KMS-11 (cell line): ENCODE measurements around the gene WIZ.

Experiments used
- H2AFZ ChIP-seq: fragments of 200-600 bp; sonication (generic); 2 replicates; pipeline ENCODE4 v1.6.1; 2016; ENCODE audit warnings: antibody characterized with exemption, mixed run types, low read depth
- H3K27ac ChIP-seq: fragments of 200-600 bp; sonication (generic); 2 replicates; pipeline ENCODE4 v1.6.1; 2016; ENCODE audit warnings: mild to moderate bottlenecking, mixed run types
- H3K27me3 ChIP-seq: fragments of 200-600 bp; sonication (generic); 2 replicates; pipeline ENCODE4 v1.6.1; 2017; ENCODE audit warnings: mild to moderate bottlenecking, low read depth, mixed run types, moderate library complexity; ENCODE audit not compliant: insufficient read depth
- H3K36me3 ChIP-seq: fragments of 200-600 bp; sonication (generic); 2 replicates; pipeline ENCODE4 v1.6.1; 2017; ENCODE audit warnings: mild to moderate bottlenecking, mixed run types; ENCODE audit not compliant: insufficient read depth
- H3K4me1 ChIP-seq: fragments of 200-600 bp; sonication (generic); 2 replicates; pipeline ENCODE4 v1.6.1; 2016; ENCODE audit warnings: mild to moderate bottlenecking, low read depth, mixed run types; ENCODE audit not compliant: poor library complexity, severe bottlenecking
- H3K4me2 ChIP-seq: fragments of 200-600 bp; sonication (generic); 2 replicates; pipeline ENCODE4 v1.7.0; 2016; ENCODE audit warnings: mild to moderate bottlenecking, mixed run types
- H3K4me3 ChIP-seq: fragments of 200-600 bp; sonication (generic); IDR thresholded peaks from 2 replicates; pipeline ENCODE4 v1.6.1; 2017; ENCODE audit warnings: low read depth, low read length, mixed read lengths; ENCODE audit not compliant: insufficient read depth
- H3K79me2 ChIP-seq: fragments of 200-600 bp; sonication (generic); 2 replicates; pipeline ENCODE4 v1.6.1; 2016; ENCODE audit warnings: low read depth, mixed run types; ENCODE audit not compliant: insufficient read depth
- H3K9ac ChIP-seq: fragments of 200-600 bp; sonication (generic); 2 replicates; pipeline ENCODE4 v1.6.1; 2016; ENCODE audit warnings: mild to moderate bottlenecking, mixed run types
- H4K20me1 ChIP-seq: fragments of 200-600 bp; sonication (generic); 2 replicates; pipeline ENCODE4 v1.6.1; 2016; ENCODE audit warnings: mild to moderate bottlenecking, mixed run types; ENCODE audit not compliant: insufficient read depth
- TF ChIP-seq, protein P1 (sequence below): fragments of 200-600 bp; sonication (generic); conservative IDR thresholded peaks from 2 replicates; pipeline ENCODE4 v1.6.1; 2017; ENCODE audit warnings: low read depth, mild to moderate bottlenecking, antibody characterized with exemption, low read length, moderate library complexity, mixed read lengths

Gene WIZ

DNA sequence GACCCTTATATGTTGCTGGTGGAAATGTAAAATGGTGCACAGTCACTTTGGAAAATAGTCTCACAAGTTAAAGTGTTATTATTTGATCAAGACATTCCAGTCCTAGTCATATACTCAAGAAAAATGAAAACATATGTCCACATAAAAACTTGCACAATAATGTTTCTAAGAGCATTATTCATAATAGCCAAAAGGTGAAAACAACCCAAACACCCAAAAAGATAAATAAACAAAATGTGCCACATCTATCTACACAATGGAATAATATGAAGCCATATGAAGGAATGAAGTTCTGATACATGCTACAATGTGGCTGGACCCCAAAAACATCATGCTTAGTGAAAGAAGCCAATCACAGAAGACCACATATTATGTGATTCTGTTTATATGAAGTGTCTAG is 55.8 kb downstream of the WIZ start:
- Histone ChIP-seq H2AFZ (no peak overlapping the region), H4K20me1 (no peaks in the 10 kb centered on the region), H3K4me1 (no peaks in the 10 kb centered on the region), H3K4me2 (no peak overlapping the region), H3K27ac (no peak overlapping the region), H3K36me3 (no peaks in the 10 kb centered on the region; the same call in 1 of the 2 replicates), H3K79me2 (no peaks in the 10 kb centered on the region; the same call in 1 of the 2 replicates), H3K4me3 (no peak overlapping the region), H3K9ac (no peak overlapping the region), H3K27me3 (no peaks in the 10 kb centered on the region)
- TF ChIP-seq, protein P1, sequence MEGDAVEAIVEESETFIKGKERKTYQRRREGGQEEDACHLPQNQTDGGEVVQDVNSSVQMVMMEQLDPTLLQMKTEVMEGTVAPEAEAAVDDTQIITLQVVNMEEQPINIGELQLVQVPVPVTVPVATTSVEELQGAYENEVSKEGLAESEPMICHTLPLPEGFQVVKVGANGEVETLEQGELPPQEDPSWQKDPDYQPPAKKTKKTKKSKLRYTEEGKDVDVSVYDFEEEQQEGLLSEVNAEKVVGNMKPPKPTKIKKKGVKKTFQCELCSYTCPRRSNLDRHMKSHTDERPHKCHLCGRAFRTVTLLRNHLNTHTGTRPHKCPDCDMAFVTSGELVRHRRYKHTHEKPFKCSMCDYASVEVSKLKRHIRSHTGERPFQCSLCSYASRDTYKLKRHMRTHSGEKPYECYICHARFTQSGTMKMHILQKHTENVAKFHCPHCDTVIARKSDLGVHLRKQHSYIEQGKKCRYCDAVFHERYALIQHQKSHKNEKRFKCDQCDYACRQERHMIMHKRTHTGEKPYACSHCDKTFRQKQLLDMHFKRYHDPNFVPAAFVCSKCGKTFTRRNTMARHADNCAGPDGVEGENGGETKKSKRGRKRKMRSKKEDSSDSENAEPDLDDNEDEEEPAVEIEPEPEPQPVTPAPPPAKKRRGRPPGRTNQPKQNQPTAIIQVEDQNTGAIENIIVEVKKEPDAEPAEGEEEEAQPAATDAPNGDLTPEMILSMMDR, result no peak

DNA sequence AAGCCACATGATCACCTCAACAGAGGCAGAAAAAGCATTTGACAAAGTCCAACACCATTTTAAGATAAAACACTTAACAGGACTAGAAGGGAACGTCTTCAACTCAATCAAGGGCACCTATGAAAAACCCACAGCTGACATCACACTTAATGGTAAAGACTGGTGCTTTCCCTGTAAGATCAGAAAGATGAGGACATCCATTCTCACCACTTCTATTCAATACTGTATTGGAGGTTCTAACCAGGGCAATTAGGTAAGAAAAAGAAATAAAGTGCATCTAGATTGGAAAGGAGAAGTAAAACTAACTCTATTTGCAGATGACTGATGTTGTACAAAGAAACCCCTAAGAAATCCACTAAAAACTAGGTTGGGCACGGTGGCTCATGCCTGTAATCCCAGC is 58.9 kb downstream of the WIZ start:
- H3K4me2 ChIP-seq, result no peak overlapping the region
- H3K9ac ChIP-seq, result no peak overlapping the region
- no peak overlapping the region for H3K4me3 ChIP-seq
- no peaks in the 10 kb centered on the region for H3K27me3 ChIP-seq
- no peaks in the 10 kb centered on the region for H3K36me3 ChIP-seq
- H3K4me1 ChIP-seq, result no peaks in the 10 kb centered on the region
- H3K79me2 ChIP-seq, result peaks cover 9% of the 10 kb centered on the region; the same call in 1 of the 2 replicates
- no peak overlapping the region for H3K27ac ChIP-seq
- TF ChIP-seq, protein P1, result no peak
- H4K20me1 ChIP-seq, result no peaks in the 10 kb centered on the region
- no peak overlapping the region for H2AFZ ChIP-seq

DNA sequence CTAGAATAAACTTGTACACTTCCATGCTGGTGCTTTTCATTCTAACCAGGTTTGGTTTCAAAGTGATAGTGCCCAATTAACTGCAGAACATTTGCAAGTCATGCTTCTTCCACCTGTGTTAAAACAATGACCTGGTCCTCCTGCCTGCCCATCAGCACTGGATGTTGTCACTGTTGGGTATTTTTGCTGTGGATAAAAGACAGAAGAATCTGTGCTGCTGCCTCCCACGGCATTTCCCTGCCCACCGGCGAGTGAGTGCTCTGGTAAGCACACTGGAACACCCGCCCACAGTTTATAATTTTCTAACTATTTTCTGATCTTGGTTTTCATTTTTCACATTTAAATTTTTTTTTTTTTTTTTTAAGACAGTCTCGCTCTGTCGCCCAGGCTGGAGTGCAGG is 67.9 kb downstream of the WIZ start:
- Histone ChIP-seq H3K79me2 (peaks cover 28% of the 10 kb centered on the region), H3K36me3 (no peaks in the 10 kb centered on the region), H3K9ac (no peak overlapping the region), H2AFZ (no peak overlapping the region), H3K4me1 (peaks cover 28% of the 10 kb centered on the region), H3K27ac (no peak overlapping the region; the same call in 1 of the 2 replicates), H3K4me3 (no peak overlapping the region), H4K20me1 (no peaks in the 10 kb centered on the region), H3K27me3 (no peaks in the 10 kb centered on the region), H3K4me2 (no peak overlapping the region)
- TF ChIP-seq, protein P1, result no peak

DNA sequence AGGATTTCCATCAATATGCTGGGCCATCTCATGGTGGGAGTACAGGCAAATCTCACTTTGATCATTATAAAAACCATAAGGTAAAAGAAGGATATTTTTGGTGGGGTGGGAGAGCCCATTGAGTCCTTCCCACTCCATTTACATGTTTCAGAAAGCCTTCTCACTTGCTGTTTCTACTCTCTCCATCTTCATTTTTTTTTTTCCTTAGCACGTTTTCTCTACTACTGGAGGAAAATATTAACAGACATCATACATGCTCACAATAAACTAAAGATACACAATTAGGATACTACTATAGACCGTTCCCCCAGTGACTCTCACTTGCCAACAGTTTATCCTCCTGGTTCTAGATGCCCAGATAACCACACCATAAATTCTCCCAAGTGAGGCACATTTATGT is 68.3 kb downstream of the WIZ start:
- Histone ChIP-seq H3K27me3 (no peaks in the 10 kb centered on the region), H3K36me3 (no peaks in the 10 kb centered on the region), H4K20me1 (no peaks in the 10 kb centered on the region), H2AFZ (no peak overlapping the region), H3K4me2 (peak overlapping the region; percentile 88; the same call in 1 of the 2 replicates), H3K4me3 (no peak overlapping the region), H3K79me2 (peaks cover 32% of the 10 kb centered on the region), H3K9ac (no peak overlapping the region), H3K4me1 (peaks cover 30% of the 10 kb centered on the region), H3K27ac (no peak overlapping the region; the same call in 1 of the 2 replicates)
- TF ChIP-seq, protein P1, result no peak
